ENCODE results near the gene GC.
"Not testable (repeated sequence)": the region's sequence is repeated elsewhere in the genome, so short reads cannot be mapped to it uniquely, and the experiment has no call there.

The GC gene

GRCh38 chr4:71765821-71766383 is 18.0 kb downstream of the GC start:
- no peak for DNase-seq

- no peak for DNase-seq
Observed at GRCh38 chr4:71765350-71765749, 18.5 kb downstream of the GC start.

GRCh38 chr4:71752383-71753042 is 31.4 kb downstream of the GC start:
- DNase-seq, result no peak

- no peak for DNase-seq
Observed at GRCh38 chr4:71749008-71749594, 34.8 kb downstream of the GC start.

- DNase-seq, result no peak
Observed at GRCh38 chr4:71746379-71746778, 37.5 kb downstream of the GC start.

GRCh38 chr4:71738782-71739181 is 45.1 kb downstream of the GC start:
- DNase-seq, result not testable (repeated sequence)

- no peak for DNase-seq
Observed at GRCh38 chr4:71732706-71733105, 51.2 kb downstream of the GC start.

GRCh38 chr4:71732066-71732465 is 51.8 kb downstream of the GC start:
- no peak for DNase-seq

GRCh38 chr4:71729856-71730255 is 54.0 kb downstream of the GC start:
- no peak for DNase-seq

GRCh38 chr4:71713611-71714203 is 70.2 kb downstream of the GC start:
- DNase-seq, result no peak

GRCh38 chr4:71711985-71712348 is 71.9 kb downstream of the GC start:
- no peak for DNase-seq

GRCh38 chr4:71711044-71711984 is 72.6 kb downstream of the GC start:
- DNase-seq, result no peak

GRCh38 chr4:71709961-71710360 is 73.9 kb downstream of the GC start:
- no peak for DNase-seq

GRCh38 chr4:71698141-71698540 is 85.7 kb downstream of the GC start:
- DNase-seq, result no peak

- no peak for DNase-seq
Observed at GRCh38 chr4:71697031-71697430, 86.8 kb downstream of the GC start.

GRCh38 chr4:71694961-71695360 is 88.9 kb downstream of the GC start:
- no peak for DNase-seq

- DNase-seq, result no peak
Observed at GRCh38 chr4:71692963-71693362, 90.9 kb downstream of the GC start.

- DNase-seq, result no peak
Observed at GRCh38 chr4:71692198-71692597, 91.7 kb downstream of the GC start.
